ENCODE results near the gene ZNF644.

DNA sequence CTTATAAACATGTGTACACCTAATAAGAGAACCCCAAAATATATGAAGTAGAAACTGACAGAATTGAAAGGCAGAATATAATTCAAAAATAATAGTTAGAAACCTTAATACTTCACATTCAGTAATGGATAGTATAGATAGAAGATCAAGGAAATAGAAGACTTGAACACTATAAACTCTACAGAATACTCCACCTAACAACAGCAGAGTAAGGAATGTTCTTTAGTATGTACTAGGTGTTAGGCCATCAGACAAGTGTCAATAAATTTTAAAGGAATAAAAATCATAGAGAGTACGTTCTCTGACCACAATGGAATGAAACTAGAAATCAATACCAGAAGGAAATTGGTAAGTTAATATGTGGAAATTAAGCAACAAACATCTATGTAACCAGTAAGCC lies 16.6 kb downstream of the ZNF644 start:
- TF ChIP-seq EZH2 (IDR thresholded peaks at IDR 0.05; ENCODE audit: low read depth): no peak
- TF ChIP-seq, protein P1, sequence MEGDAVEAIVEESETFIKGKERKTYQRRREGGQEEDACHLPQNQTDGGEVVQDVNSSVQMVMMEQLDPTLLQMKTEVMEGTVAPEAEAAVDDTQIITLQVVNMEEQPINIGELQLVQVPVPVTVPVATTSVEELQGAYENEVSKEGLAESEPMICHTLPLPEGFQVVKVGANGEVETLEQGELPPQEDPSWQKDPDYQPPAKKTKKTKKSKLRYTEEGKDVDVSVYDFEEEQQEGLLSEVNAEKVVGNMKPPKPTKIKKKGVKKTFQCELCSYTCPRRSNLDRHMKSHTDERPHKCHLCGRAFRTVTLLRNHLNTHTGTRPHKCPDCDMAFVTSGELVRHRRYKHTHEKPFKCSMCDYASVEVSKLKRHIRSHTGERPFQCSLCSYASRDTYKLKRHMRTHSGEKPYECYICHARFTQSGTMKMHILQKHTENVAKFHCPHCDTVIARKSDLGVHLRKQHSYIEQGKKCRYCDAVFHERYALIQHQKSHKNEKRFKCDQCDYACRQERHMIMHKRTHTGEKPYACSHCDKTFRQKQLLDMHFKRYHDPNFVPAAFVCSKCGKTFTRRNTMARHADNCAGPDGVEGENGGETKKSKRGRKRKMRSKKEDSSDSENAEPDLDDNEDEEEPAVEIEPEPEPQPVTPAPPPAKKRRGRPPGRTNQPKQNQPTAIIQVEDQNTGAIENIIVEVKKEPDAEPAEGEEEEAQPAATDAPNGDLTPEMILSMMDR (conservative IDR thresholded peaks at IDR 0.05): no peak
